K562 (cell line): Measurements from ENCODE around the gene TMIGD2. TPM values are rescaled to one million over a fixed set of nuclear protein-coding genes. Genes with fewer than 3 reads are reported as not detected.
A peak's percentile ranks its signal among the peaks of the same experiment; 100 is the strongest.

Experiments used
- ARNT ChIP-seq, 2 experiments: fragments of 450-650 bp; IDR thresholded peaks; 2 replicates each; pipeline ENCODE4 v1.6.1; 2016; ENCODE audit warnings: mild to moderate bottlenecking in 1 of 2
- CBFA2T2 ChIP-seq: fragments of 450-650 bp; conservative IDR thresholded peaks from 2 replicates; pipeline ENCODE4 v1.6.1; 2017; ENCODE audit warnings: mild to moderate bottlenecking
- CBFA2T3 ChIP-seq: fragments of 450-650 bp; IDR thresholded peaks from 2 replicates; pipeline ENCODE4 v1.6.1; 2017
- COPS2 ChIP-seq: fragments of 450-650 bp; conservative IDR thresholded peaks from 2 replicates; pipeline ENCODE4 v1.6.1; 2016; ENCODE audit warnings: mild to moderate bottlenecking, moderate library complexity
- ELF4 ChIP-seq: fragments of 450-650 bp; formaldehyde crosslinking; IDR thresholded peaks from 2 replicates; pipeline ENCODE4 v1.4.0; 2022; ENCODE audit warnings: missing genetic modification characterization
- FOXJ3 ChIP-seq: sonication (generic); formaldehyde crosslinking; IDR thresholded peaks from 2 replicates; pipeline ENCODE4 v1.4.0; 2020; ENCODE audit warnings: mild to moderate bottlenecking, missing genetic modification reagents
- FOXK2 ChIP-seq, 2 experiments: fragments of 450-650 bp; IDR thresholded peaks in 1 of 2; conservative IDR thresholded peaks in 1 of 2; 2 replicates each; pipeline ENCODE4 v1.6.1; 2016; ENCODE audit warnings: low read depth in 2 of 2, mild to moderate bottlenecking in 1 of 2
- GABPB2 ChIP-seq: fragments of 250-450 bp; sonication (Bioruptor Pico); conservative IDR thresholded peaks from 2 replicates; pipeline ENCODE4 v1.5.1; 2021; ENCODE audit warnings: mild to moderate bottlenecking
- GATA2 ChIP-seq: sonication (generic); formaldehyde crosslinking; IDR thresholded peaks from 2 replicates; pipeline ENCODE4 v1.4.0; 2020; ENCODE audit warnings: mild to moderate bottlenecking, missing genetic modification reagents
- GATAD2A ChIP-seq: fragments of 450-650 bp; IDR thresholded peaks from 2 replicates; pipeline ENCODE4 v1.6.1; 2017
- HMG20B ChIP-seq: fragments of 250-450 bp; sonication (Bioruptor Pico); IDR thresholded peaks from 2 replicates; pipeline ENCODE4 v1.5.0; 2021; ENCODE audit warnings: mild to moderate bottlenecking
- HNRNPUL1 ChIP-seq: fragments of 200-400 bp; formaldehyde crosslinking; IDR thresholded peaks from 2 replicates; pipeline ENCODE4 v1.6.1; 2017; ENCODE audit warnings: low read length
- ILK ChIP-seq: fragments of 450-650 bp; IDR thresholded peaks from 2 replicates; pipeline ENCODE4 v1.6.1; 2016; ENCODE audit warnings: missing genetic modification characterization, low read depth, mild to moderate bottlenecking, missing compliant biosample characterization, moderate library complexity, borderline replicate concordance
- KLF13 ChIP-seq: fragments of 450-650 bp; IDR thresholded peaks from 2 replicates; pipeline ENCODE4 v1.6.1; 2016; ENCODE audit warnings: missing genetic modification characterization, low read depth, mild to moderate bottlenecking, missing compliant biosample characterization, moderate library complexity, borderline replicate concordance
- PCBP1 ChIP-seq: fragments of 200-400 bp; formaldehyde crosslinking; IDR thresholded peaks from 2 replicates; pipeline ENCODE4 v1.6.1; 2018; ENCODE audit warnings: mild to moderate bottlenecking, low read depth, low read length; ENCODE audit not compliant: poor library complexity, severe bottlenecking
- TCF7 ChIP-seq: sonication (generic); IDR thresholded peaks from 2 replicates; pipeline ENCODE4 v1.6.1; 2016; ENCODE audit warnings: antibody characterized with exemption, borderline replicate concordance
- ZKSCAN8 ChIP-seq: fragments of 200-800 bp; sonication (Bioruptor generic); IDR thresholded peaks from 2 replicates; pipeline ENCODE4 v1.6.1; 2016; ENCODE audit warnings: missing genetic modification characterization, missing compliant biosample characterization
- ZNF282 ChIP-seq: sonication (generic); formaldehyde crosslinking; IDR thresholded peaks from 2 replicates; pipeline ENCODE4 v1.8.1; 2023; ENCODE audit warnings: missing genetic modification reagents
- ZNF76 ChIP-seq: fragments of 250-450 bp; sonication (Bioruptor Pico); IDR thresholded peaks from 2 replicates; pipeline ENCODE4 v1.4.0; 2020; ENCODE audit warnings: mild to moderate bottlenecking, moderate library complexity, borderline replicate concordance
- polyA plus RNA-seq, 8 experiments: library from polyadenylated mRNA; depleted of rRNA in 4 of 8; stranded (reverse) in 5 of 8; unstranded in 3 of 8; fragments of >200 nt; fragmentation: Nextera tagmentation in 2 of 8; fragmentation: Illumina TruSeq in 1 of 8; extraction: Ambion mirVana in 2 of 8; extraction: Trizol in 1 of 8; gene quantifications; 2 replicates each; pipeline versions ENCODE4 v1.2.1 to v1.2.3, GENCODE V29; 2011 to 2014; ENCODE audit warnings: inconsistent platforms in 1 of 8, missing spikeins in 1 of 8
- total RNA-seq, 7 experiments: library from RNA; depleted of rRNA in 6 of 7; stranded (reverse); fragments of >200 nt in 6 of 7; fragmentation: Illumina TruSeq in 2 of 7; extraction: Trizol in 2 of 7; gene quantifications; 2 replicates each; pipeline versions ENCODE4 v1.2.1 to v1.2.3, GENCODE V29; 2011 to 2021; ENCODE audit warnings: low replicate concordance in 1 of 7
- TF ChIP-seq, protein P1 (sequence below): fragments of 150-350 bp; conservative IDR thresholded peaks from 2 replicates; pipeline ENCODE4 v1.6.1; 2014; ENCODE audit warnings: low read length
- TF ChIP-seq, protein P2 (sequence below): sonication (generic); formaldehyde crosslinking; IDR thresholded peaks from 2 replicates; pipeline ENCODE4 v1.8.0; 2023; ENCODE audit warnings: mild to moderate bottlenecking, missing genetic modification reagents
- TF ChIP-seq, protein P3 (sequence below): fragments of 200-800 bp; sonication (Bioruptor generic); IDR thresholded peaks from 2 replicates; pipeline ENCODE4 v1.6.1; 2017; ENCODE audit warnings: missing genetic modification characterization, missing compliant biosample characterization

Gene TMIGD2
- total and polyA plus RNA-seq, 9 of the 15 experiments (the other 6 are each of a cell fraction or from before 2014, with no cell fraction given) = not detected

DNA sequence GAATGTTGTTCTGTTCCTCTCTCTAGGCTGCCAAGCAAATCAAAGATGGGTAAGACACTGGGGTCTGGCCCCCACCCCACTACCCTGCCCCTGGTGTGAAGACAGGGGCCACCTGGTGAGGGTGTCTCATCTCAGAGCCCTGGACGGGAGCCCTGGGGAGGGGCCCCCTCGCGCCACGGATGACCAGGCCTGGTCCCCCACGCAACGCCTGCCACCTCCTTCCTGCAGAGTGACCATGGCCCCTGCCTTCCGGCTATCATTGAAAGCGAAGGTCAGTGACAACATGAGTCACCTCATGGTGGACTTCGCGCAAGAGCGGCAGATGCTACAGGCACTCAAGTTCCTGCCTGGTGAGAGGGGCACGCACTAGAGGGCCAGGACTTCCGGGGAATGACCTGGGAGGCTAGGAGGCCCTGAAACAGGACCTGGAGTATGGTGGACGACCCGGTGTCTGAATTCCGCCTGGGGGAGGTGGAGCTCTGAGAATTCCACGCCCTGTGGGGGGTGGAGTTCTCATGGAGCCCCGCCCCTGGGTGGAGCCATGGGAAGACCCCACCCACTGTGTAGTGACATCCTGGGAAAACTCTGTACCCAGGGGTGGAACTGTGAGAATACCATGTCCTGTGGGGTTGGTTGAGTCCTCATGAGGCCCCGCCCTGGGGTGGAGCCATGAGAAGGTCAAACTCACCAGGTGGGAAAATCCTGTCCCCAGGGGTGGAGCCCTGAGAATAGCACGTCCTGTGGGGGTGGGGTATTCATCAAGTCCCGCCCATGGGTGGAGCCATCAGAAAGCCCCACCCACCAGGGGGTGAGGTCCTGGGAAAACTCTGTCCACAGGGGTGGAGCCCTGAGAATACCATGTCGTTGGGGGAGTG, 8.3 kb upstream of the TMIGD2 start (continued):
- no peak for TF ChIP-seq ZNF282 (CRISPR knock-in tag)
- TF ChIP-seq ILK (tag) = no peak
- TF ChIP-seq GATAD2A = no peak
- no peak for TF ChIP-seq PCBP1
- TF ChIP-seq GATA2 (CRISPR knock-in tag) = no peak
- TF ChIP-seq, protein P1, sequence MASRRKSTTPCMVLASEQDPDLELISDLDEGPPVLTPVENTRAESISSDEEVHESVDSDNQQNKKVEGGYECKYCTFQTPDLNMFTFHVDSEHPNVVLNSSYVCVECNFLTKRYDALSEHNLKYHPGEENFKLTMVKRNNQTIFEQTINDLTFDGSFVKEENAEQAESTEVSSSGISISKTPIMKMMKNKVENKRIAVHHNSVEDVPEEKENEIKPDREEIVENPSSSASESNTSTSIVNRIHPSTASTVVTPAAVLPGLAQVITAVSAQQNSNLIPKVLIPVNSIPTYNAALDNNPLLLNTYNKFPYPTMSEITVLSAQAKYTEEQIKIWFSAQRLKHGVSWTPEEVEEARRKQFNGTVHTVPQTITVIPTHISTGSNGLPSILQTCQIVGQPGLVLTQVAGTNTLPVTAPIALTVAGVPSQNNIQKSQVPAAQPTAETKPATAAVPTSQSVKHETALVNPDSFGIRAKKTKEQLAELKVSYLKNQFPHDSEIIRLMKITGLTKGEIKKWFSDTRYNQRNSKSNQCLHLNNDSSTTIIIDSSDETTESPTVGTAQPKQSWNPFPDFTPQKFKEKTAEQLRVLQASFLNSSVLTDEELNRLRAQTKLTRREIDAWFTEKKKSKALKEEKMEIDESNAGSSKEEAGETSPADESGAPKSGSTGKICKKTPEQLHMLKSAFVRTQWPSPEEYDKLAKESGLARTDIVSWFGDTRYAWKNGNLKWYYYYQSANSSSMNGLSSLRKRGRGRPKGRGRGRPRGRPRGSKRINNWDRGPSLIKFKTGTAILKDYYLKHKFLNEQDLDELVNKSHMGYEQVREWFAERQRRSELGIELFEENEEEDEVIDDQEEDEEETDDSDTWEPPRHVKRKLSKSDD = no peak
- TF ChIP-seq FOXJ3 (CRISPR knock-in tag) = no peak
- no peak for TF ChIP-seq TCF7
- no peak for TF ChIP-seq CBFA2T2
- TF ChIP-seq CBFA2T3 = no peak
- no peak for TF ChIP-seq ELF4 (CRISPR knock-in tag)
- TF ChIP-seq ARNT (IDR thresholded peaks at IDR 0.05) = no peak
- TF ChIP-seq ZKSCAN8 (CRISPR knock-in tag) = peak; percentile 23; the same call in 1 of the 2 replicates
- TF ChIP-seq COPS2 = no peak
- TF ChIP-seq GABPB2 (CRISPR knock-in tag) = no peak
- no peak for TF ChIP-seq HNRNPUL1
- no peak for TF ChIP-seq ZNF76 (CRISPR knock-in tag)
- peak in 1 of 2 experiments; percentile 14; a peak in 1 of 4 replicates for TF ChIP-seq FOXK2 (conservative IDR thresholded peaks at IDR 0.05 in 1 of 2, IDR thresholded peaks at IDR 0.05 in 1 of 2; ENCODE audit: low read depth in 2 of 2)
- TF ChIP-seq HMG20B (CRISPR knock-in tag) = no peak
- no peak for TF ChIP-seq KLF13 (tag)
- TF ChIP-seq, protein P2, sequence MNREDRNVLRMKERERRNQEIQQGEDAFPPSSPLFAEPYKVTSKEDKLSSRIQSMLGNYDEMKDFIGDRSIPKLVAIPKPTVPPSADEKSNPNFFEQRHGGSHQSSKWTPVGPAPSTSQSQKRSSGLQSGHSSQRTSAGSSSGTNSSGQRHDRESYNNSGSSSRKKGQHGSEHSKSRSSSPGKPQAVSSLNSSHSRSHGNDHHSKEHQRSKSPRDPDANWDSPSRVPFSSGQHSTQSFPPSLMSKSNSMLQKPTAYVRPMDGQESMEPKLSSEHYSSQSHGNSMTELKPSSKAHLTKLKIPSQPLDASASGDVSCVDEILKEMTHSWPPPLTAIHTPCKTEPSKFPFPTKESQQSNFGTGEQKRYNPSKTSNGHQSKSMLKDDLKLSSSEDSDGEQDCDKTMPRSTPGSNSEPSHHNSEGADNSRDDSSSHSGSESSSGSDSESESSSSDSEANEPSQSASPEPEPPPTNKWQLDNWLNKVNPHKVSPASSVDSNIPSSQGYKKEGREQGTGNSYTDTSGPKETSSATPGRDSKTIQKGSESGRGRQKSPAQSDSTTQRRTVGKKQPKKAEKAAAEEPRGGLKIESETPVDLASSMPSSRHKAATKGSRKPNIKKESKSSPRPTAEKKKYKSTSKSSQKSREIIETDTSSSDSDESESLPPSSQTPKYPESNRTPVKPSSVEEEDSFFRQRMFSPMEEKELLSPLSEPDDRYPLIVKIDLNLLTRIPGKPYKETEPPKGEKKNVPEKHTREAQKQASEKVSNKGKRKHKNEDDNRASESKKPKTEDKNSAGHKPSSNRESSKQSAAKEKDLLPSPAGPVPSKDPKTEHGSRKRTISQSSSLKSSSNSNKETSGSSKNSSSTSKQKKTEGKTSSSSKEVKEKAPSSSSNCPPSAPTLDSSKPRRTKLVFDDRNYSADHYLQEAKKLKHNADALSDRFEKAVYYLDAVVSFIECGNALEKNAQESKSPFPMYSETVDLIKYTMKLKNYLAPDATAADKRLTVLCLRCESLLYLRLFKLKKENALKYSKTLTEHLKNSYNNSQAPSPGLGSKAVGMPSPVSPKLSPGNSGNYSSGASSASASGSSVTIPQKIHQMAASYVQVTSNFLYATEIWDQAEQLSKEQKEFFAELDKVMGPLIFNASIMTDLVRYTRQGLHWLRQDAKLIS (CRISPR knock-in tag) = no peak
- TF ChIP-seq, protein P3, sequence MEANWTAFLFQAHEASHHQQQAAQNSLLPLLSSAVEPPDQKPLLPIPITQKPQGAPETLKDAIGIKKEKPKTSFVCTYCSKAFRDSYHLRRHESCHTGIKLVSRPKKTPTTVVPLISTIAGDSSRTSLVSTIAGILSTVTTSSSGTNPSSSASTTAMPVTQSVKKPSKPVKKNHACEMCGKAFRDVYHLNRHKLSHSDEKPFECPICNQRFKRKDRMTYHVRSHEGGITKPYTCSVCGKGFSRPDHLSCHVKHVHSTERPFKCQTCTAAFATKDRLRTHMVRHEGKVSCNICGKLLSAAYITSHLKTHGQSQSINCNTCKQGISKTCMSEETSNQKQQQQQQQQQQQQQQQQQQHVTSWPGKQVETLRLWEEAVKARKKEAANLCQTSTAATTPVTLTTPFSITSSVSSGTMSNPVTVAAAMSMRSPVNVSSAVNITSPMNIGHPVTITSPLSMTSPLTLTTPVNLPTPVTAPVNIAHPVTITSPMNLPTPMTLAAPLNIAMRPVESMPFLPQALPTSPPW (CRISPR knock-in tag) = peak; percentile 38
